IPS-15b (cell line): ENCODE measurements around the gene GTF2H1.

ENCODE experiments used
- H3K27me3 ChIP-seq: one replicate; pipeline ENCODE4 v1.6.1; 2013; ENCODE audit warnings: low read length; ENCODE audit not compliant: control insufficient read depth, insufficient read depth
- H3K36me3 ChIP-seq: one replicate; pipeline ENCODE4 v1.6.1; 2013; ENCODE audit warnings: low read length; ENCODE audit not compliant: control insufficient read depth, insufficient read depth
- H3K4me1 ChIP-seq: one replicate; pipeline ENCODE4 v1.6.1; 2013; ENCODE audit warnings: mild to moderate bottlenecking, low read length; ENCODE audit not compliant: control insufficient read depth, insufficient read depth
- H3K4me3 ChIP-seq: one replicate; pipeline ENCODE4 v1.5.1; 2013; ENCODE audit warnings: low read depth, low read length
- H3K9ac ChIP-seq: one replicate; pipeline ENCODE4 v1.6.1; 2013; ENCODE audit warnings: low read depth, mild to moderate bottlenecking, low read length
- H3K9me3 ChIP-seq: one replicate; pipeline ENCODE4 v1.6.1; 2013; ENCODE audit warnings: mild to moderate bottlenecking, low read length; ENCODE audit not compliant: control insufficient read depth, insufficient read depth

GTF2H1 gene

GRCh38 chr11:18321969-18322711, at the start of gene GTF2H1, which contains the start of gene HPS5:
TSS of gene GTF2H1 (plus strand) at chr11:18322567. CDS start at chr11:18333075, 10,508 bp downstream.
TSS of gene HPS5 (minus strand) at chr11:18322140. CDS start at chr11:18317858, 4,282 bp downstream.
- no peaks in the 10 kb centered on the region for H3K36me3 ChIP-seq
- H3K4me1 ChIP-seq, result peaks cover 20% of the 10 kb centered on the region
- H3K4me3 ChIP-seq, result peak within 1 kb of the TSS; percentile 87
- H3K9ac ChIP-seq, result peak within 1 kb of the TSS; percentile 99
- no peaks in the 10 kb centered on the region for H3K27me3 ChIP-seq
- H3K9me3 ChIP-seq, result no peaks in the 10 kb centered on the region

- no peak overlapping the region for H3K4me3 ChIP-seq
- H3K27me3 ChIP-seq, result no peaks in the 10 kb centered on the region
- H3K36me3 ChIP-seq, result peaks cover 20% of the 10 kb centered on the region
- H3K9me3 ChIP-seq, result no peaks in the 10 kb centered on the region
- H3K4me1 ChIP-seq, result no peaks in the 10 kb centered on the region
- no peak overlapping the region for H3K9ac ChIP-seq
Observed at GRCh38 chr11:18277565-18278271, 44.6 kb upstream of the GTF2H1 start.

- peaks cover 27% of the 10 kb centered on the region for H3K36me3 ChIP-seq
- no peak overlapping the region for H3K4me3 ChIP-seq
- H3K9me3 ChIP-seq, result no peaks in the 10 kb centered on the region
- no peak overlapping the region for H3K9ac ChIP-seq
- H3K4me1 ChIP-seq, result no peaks in the 10 kb centered on the region
- H3K27me3 ChIP-seq, result no peaks in the 10 kb centered on the region
Observed at GRCh38 chr11:18280438-18281045, 41.8 kb upstream of the GTF2H1 start.

- Histone ChIP-seq H3K36me3 (peaks cover 34% of the 10 kb centered on the region), H3K9ac (no peak overlapping the region), H3K4me1 (no peaks in the 10 kb centered on the region), H3K27me3 (no peaks in the 10 kb centered on the region), H3K4me3 (no peak overlapping the region), H3K9me3 (no peaks in the 10 kb centered on the region)
Observed at GRCh38 chr11:18282626-18283025, 39.7 kb upstream of the GTF2H1 start.

GRCh38 chr11:18285841-18286240, 36.5 kb upstream of the GTF2H1 start:
- Histone ChIP-seq H3K4me1 (no peaks in the 10 kb centered on the region), H3K27me3 (no peaks in the 10 kb centered on the region), H3K36me3 (peaks cover 42% of the 10 kb centered on the region), H3K9ac (no peak overlapping the region), H3K9me3 (no peaks in the 10 kb centered on the region), H3K4me3 (no peak overlapping the region)

- H3K36me3 ChIP-seq, result peaks cover 35% of the 10 kb centered on the region
- H3K4me1 ChIP-seq, result no peaks in the 10 kb centered on the region
- no peaks in the 10 kb centered on the region for H3K27me3 ChIP-seq
- no peak overlapping the region for H3K9ac ChIP-seq
- H3K9me3 ChIP-seq, result no peaks in the 10 kb centered on the region
- H3K4me3 ChIP-seq, result no peak overlapping the region
Observed at GRCh38 chr11:18288911-18289310, 33.5 kb upstream of the GTF2H1 start.

GRCh38 chr11:18294862-18295261, 27.5 kb upstream of the GTF2H1 start:
- H3K4me1 ChIP-seq, result no peaks in the 10 kb centered on the region
- H3K9ac ChIP-seq, result no peak overlapping the region
- H3K9me3 ChIP-seq, result no peaks in the 10 kb centered on the region
- H3K36me3 ChIP-seq, result peaks cover 34% of the 10 kb centered on the region
- H3K4me3 ChIP-seq, result no peak overlapping the region
- H3K27me3 ChIP-seq, result no peaks in the 10 kb centered on the region

- Histone ChIP-seq H3K27me3 (no peaks in the 10 kb centered on the region), H3K9ac (no peak overlapping the region), H3K4me3 (no peak overlapping the region), H3K9me3 (no peaks in the 10 kb centered on the region), H3K4me1 (no peaks in the 10 kb centered on the region), H3K36me3 (peaks cover 31% of the 10 kb centered on the region)
Observed at GRCh38 chr11:18295316-18295715, 27.1 kb upstream of the GTF2H1 start.

GRCh38 chr11:18299721-18300120, 22.6 kb upstream of the GTF2H1 start:
- Histone ChIP-seq H3K4me1 (no peaks in the 10 kb centered on the region), H3K36me3 (peaks cover 17% of the 10 kb centered on the region), H3K9ac (no peak overlapping the region)

GRCh38 chr11:18304745-18305144, 17.6 kb upstream of the GTF2H1 start:
- peaks cover 12% of the 10 kb centered on the region for H3K36me3 ChIP-seq
- H3K9me3 ChIP-seq, result no peaks in the 10 kb centered on the region
- no peaks in the 10 kb centered on the region for H3K4me1 ChIP-seq
- no peak overlapping the region for H3K9ac ChIP-seq
- H3K27me3 ChIP-seq, result no peaks in the 10 kb centered on the region
- no peak overlapping the region for H3K4me3 ChIP-seq

More at GRCh38 chr11:18299721-18300120, 22.6 kb upstream of the GTF2H1 start:
- Histone ChIP-seq H3K9me3 (no peaks in the 10 kb centered on the region), H3K27me3 (no peaks in the 10 kb centered on the region), H3K4me3 (no peak overlapping the region)

GRCh38 chr11:18307461-18308139, 14.8 kb upstream of the GTF2H1 start:
- Histone ChIP-seq H3K9me3 (no peaks in the 10 kb centered on the region), H3K4me1 (no peaks in the 10 kb centered on the region), H3K27me3 (no peaks in the 10 kb centered on the region), H3K36me3 (peaks cover 12% of the 10 kb centered on the region), H3K4me3 (no peak overlapping the region), H3K9ac (no peak overlapping the region)
